GM12878 (cell line): ENCODE data around the gene OSBPL2. TPM values are rescaled to one million over a fixed set of nuclear protein-coding genes. Genes with fewer than 3 reads are reported as not detected.

Experiments
- EP300 ChIP-seq, 2 experiments: fragments of 150-350 bp in 1 of 2; IDR thresholded peaks; 2 replicates each; pipeline ENCODE4 v1.6.1; 2011 to 2012; ENCODE audit warnings: low read depth in 2 of 2, low read length in 2 of 2, borderline replicate concordance in 1 of 2, improper control_type of control experiment in 1 of 2, inconsistent platforms in 1 of 2; ENCODE audit not compliant: control insufficient read depth in 1 of 2
- ESRRA ChIP-seq: IDR thresholded peaks from 2 replicates; pipeline ENCODE4 v1.6.1; 2012; ENCODE audit warnings: mild to moderate bottlenecking, low read length, improper control_type of control experiment
- EZH2 ChIP-seq: IDR thresholded peaks from 2 replicates; pipeline ENCODE4 v1.6.1; 2012; ENCODE audit warnings: low read depth, mild to moderate bottlenecking, control low read depth, inconsistent platforms, low read length, borderline replicate concordance; ENCODE audit not compliant: control insufficient read depth
- FOS ChIP-seq: IDR thresholded peaks from 3 replicates; pipeline ENCODE4 v1.6.1; 2011; ENCODE audit warnings: borderline replicate concordance; ENCODE audit not compliant: insufficient read length; ENCODE audit errors: extremely low read depth
- IKZF2 ChIP-seq, 2 experiments: fragments of 450-650 bp; IDR thresholded peaks; 2 replicates each; pipeline ENCODE4 v1.6.1; 2017; ENCODE audit warnings: mild to moderate bottlenecking in 2 of 2, moderate library complexity in 2 of 2
- PAX5 ChIP-seq: IDR thresholded peaks from 2 replicates; pipeline ENCODE4 v1.6.1; 2011; ENCODE audit warnings: low read depth, low read length, borderline replicate concordance
- RB1 ChIP-seq: fragments of 450-650 bp; formaldehyde crosslinking; IDR thresholded peaks from 2 replicates; pipeline ENCODE4 v1.6.1; 2017; ENCODE audit warnings: mild to moderate bottlenecking, borderline replicate concordance
- SREBF1 ChIP-seq: IDR thresholded peaks from 2 replicates; pipeline ENCODE4 v1.6.1; 2012; ENCODE audit warnings: mild to moderate bottlenecking, low read length
- SRF ChIP-seq, 2 experiments: IDR thresholded peaks; 2 replicates each; pipeline ENCODE4 v1.6.1; 2011; ENCODE audit warnings: low read depth in 2 of 2, low read length in 2 of 2, mild to moderate bottlenecking in 1 of 2, moderate library complexity in 1 of 2
- STAT3 ChIP-seq: IDR thresholded peaks from 2 replicates; pipeline ENCODE4 v1.6.1; 2011; ENCODE audit warnings: low read depth, low read length, improper control_type of control experiment
- TCF7 ChIP-seq: IDR thresholded peaks from 2 replicates; pipeline ENCODE4 v1.6.1; 2014; ENCODE audit warnings: antibody characterized with exemption, borderline replicate concordance
- ZBTB40 ChIP-seq: fragments of 450-650 bp; IDR thresholded peaks from 2 replicates; pipeline ENCODE4 v1.6.1; 2016; ENCODE audit warnings: mild to moderate bottlenecking, moderate library complexity, borderline replicate concordance
- ZNF384 ChIP-seq: IDR thresholded peaks from 2 replicates; pipeline ENCODE4 v1.6.1; 2012; ENCODE audit warnings: low read depth, mild to moderate bottlenecking, low read length, improper control_type of control experiment, borderline replicate concordance
- polyA plus RNA-seq, 11 experiments: library from polyadenylated mRNA; depleted of rRNA in 4 of 11; unstranded in 6 of 11; stranded (reverse) in 5 of 11; fragments of >200 nt; fragmentation: Nextera tagmentation in 4 of 11; fragmentation: Illumina TruSeq in 1 of 11; extraction: Ambion mirVana in 4 of 11; extraction: Trizol in 1 of 11; gene quantifications; 1 replicate in 1 of 11; 2 replicates in 10 of 11; pipeline versions ENCODE4 v1.2.1 to v1.2.3, GENCODE V29; 2011 to 2016; ENCODE audit warnings: inconsistent platforms in 2 of 11, missing spikeins in 2 of 11, low read depth in 1 of 11
- total RNA-seq, 4 experiments: library from RNA; depleted of rRNA in 3 of 4; stranded (reverse); fragments of >200 nt in 3 of 4; fragmentation: Illumina TruSeq in 1 of 4; extraction: Trizol in 1 of 4; gene quantifications; 2 replicates each; pipeline versions ENCODE4 v1.2.1 to v1.2.3, GENCODE V29; 2013 to 2021
- TF ChIP-seq, protein P1 (sequence below): fragments of 450-650 bp; formaldehyde crosslinking; IDR thresholded peaks from 2 replicates; pipeline ENCODE4 v1.4.0; 2020; ENCODE audit warnings: mild to moderate bottlenecking, moderate library complexity
- TF ChIP-seq, protein P2 (sequence below): fragments of 450-650 bp; IDR thresholded peaks from 2 replicates; pipeline ENCODE4 v1.6.1; 2017; ENCODE audit warnings: mild to moderate bottlenecking
- TF ChIP-seq, protein P3 (sequence below): fragments of 450-650 bp; IDR thresholded peaks from 2 replicates; pipeline ENCODE4 v1.6.1; 2014; ENCODE audit warnings: mild to moderate bottlenecking
- TF ChIP-seq, protein P4 (sequence below): fragments of 450-650 bp; IDR thresholded peaks from 2 replicates; pipeline ENCODE4 v1.6.1; 2016; ENCODE audit warnings: mild to moderate bottlenecking

The OSBPL2 gene
- total and polyA plus RNA-seq, 10 of the 15 experiments (the other 5 are each of a cell fraction or from before 2014, with no cell fraction given) = 2.8 to 22.3 (median 14.7) TPM

- TF ChIP-seq ZBTB40 (no peak), STAT3 (no peak), ESRRA (no peak), SREBF1 (no peak), EP300 (IDR thresholded peaks at IDR 0.05; ENCODE audit: borderline replicate concordance in 1 of 2, control insufficient read depth in 1 of 2, low read depth in 2 of 2, low read length in 2 of 2) (no peak), EZH2 (no peak), FOS (no peak), TCF7 (no peak), PAX5 (0 out of 2 replicates have a peak, but pooled peaks have one; percentile 22), SRF (IDR thresholded peaks at IDR 0.05; ENCODE audit: low read depth in 2 of 2, low read length in 2 of 2) (no peak), IKZF2 (IDR thresholded peaks at IDR 0.05) (peak; percentile 50 to 60; a peak in 3 of 4 replicates), ZNF384 (no peak), RB1 (peak; percentile 87; the same call in 1 of the 2 replicates)
- TF ChIP-seq, protein P1, sequence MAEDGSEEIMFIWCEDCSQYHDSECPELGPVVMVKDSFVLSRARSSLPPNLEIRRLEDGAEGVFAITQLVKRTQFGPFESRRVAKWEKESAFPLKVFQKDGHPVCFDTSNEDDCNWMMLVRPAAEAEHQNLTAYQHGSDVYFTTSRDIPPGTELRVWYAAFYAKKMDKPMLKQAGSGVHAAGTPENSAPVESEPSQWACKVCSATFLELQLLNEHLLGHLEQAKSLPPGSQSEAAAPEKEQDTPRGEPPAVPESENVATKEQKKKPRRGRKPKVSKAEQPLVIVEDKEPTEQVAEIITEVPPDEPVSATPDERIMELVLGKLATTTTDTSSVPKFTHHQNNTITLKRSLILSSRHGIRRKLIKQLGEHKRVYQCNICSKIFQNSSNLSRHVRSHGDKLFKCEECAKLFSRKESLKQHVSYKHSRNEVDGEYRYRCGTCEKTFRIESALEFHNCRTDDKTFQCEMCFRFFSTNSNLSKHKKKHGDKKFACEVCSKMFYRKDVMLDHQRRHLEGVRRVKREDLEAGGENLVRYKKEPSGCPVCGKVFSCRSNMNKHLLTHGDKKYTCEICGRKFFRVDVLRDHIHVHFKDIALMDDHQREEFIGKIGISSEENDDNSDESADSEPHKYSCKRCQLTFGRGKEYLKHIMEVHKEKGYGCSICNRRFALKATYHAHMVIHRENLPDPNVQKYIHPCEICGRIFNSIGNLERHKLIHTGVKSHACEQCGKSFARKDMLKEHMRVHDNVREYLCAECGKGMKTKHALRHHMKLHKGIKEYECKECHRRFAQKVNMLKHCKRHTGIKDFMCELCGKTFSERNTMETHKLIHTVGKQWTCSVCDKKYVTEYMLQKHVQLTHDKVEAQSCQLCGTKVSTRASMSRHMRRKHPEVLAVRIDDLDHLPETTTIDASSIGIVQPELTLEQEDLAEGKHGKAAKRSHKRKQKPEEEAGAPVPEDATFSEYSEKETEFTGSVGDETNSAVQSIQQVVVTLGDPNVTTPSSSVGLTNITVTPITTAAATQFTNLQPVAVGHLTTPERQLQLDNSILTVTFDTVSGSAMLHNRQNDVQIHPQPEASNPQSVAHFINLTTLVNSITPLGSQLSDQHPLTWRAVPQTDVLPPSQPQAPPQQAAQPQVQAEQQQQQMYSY (CRISPR knock-in tag) = no peak
- TF ChIP-seq, protein P2, sequence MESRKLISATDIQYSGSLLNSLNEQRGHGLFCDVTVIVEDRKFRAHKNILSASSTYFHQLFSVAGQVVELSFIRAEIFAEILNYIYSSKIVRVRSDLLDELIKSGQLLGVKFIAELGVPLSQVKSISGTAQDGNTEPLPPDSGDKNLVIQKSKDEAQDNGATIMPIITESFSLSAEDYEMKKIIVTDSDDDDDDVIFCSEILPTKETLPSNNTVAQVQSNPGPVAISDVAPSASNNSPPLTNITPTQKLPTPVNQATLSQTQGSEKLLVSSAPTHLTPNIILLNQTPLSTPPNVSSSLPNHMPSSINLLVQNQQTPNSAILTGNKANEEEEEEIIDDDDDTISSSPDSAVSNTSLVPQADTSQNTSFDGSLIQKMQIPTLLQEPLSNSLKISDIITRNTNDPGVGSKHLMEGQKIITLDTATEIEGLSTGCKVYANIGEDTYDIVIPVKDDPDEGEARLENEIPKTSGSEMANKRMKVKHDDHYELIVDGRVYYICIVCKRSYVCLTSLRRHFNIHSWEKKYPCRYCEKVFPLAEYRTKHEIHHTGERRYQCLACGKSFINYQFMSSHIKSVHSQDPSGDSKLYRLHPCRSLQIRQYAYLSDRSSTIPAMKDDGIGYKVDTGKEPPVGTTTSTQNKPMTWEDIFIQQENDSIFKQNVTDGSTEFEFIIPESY = no peak
- TF ChIP-seq, protein P3, sequence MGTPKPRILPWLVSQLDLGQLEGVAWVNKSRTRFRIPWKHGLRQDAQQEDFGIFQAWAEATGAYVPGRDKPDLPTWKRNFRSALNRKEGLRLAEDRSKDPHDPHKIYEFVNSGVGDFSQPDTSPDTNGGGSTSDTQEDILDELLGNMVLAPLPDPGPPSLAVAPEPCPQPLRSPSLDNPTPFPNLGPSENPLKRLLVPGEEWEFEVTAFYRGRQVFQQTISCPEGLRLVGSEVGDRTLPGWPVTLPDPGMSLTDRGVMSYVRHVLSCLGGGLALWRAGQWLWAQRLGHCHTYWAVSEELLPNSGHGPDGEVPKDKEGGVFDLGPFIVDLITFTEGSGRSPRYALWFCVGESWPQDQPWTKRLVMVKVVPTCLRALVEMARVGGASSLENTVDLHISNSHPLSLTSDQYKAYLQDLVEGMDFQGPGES = no peak
- TF ChIP-seq, protein P4, sequence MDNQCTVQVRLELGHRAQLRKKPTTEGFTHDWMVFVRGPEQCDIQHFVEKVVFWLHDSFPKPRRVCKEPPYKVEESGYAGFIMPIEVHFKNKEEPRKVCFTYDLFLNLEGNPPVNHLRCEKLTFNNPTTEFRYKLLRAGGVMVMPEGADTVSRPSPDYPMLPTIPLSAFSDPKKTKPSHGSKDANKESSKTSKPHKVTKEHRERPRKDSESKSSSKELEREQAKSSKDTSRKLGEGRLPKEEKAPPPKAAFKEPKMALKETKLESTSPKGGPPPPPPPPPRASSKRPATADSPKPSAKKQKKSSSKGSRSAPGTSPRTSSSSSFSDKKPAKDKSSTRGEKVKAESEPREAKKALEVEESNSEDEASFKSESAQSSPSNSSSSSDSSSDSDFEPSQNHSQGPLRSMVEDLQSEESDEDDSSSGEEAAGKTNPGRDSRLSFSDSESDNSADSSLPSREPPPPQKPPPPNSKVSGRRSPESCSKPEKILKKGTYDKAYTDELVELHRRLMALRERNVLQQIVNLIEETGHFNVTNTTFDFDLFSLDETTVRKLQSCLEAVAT = 0 out of 2 replicates have a peak, but pooled peaks have one; percentile 22
These were observed 63.5 kb downstream of the OSBPL2 start (continued) for GRCh38 chr20:62301773-62302340.
